Measurements from ENCODE around the gene TMEM183A. TPM values are rescaled to one million over a fixed set of nuclear protein-coding genes. Genes with fewer than 3 reads are reported as not detected.

TMEM183A gene
- total RNA-seq, 2 experiments from 2014 or later, result 76.5 to 82.2 TPM

- peaks cover 1% of the 10 kb centered on the region for H3K36me3 Mint-ChIP-seq (ENCODE audit: low read depth)
- no peak overlapping the region for H3K4me3 Mint-ChIP-seq
- DNase-seq, result no peak
- ChIA-PET POLR2A (interaction anchor here (2.0 kb wide), 1 partner anchor 12 kb away, joined by 4 read pairs; no protein-coding TSS in a partner anchor), CTCF (interaction anchor here (0.8 to 4.3 kb wide), 2 partner anchors 13 to 290 kb away, joined by 3 to 30 read pairs; no protein-coding TSS in a partner anchor)
- intact Hi-C loops (cut with micrococcal nuclease), result no loop called here
- ATAC-seq, result no peak
- TF ChIP-seq CTCF (IDR thresholded peaks at IDR 0.05), result no peak
- no peaks in the 10 kb centered on the region for H3K4me1 Mint-ChIP-seq (ENCODE audit: low read depth)
- peaks cover 4% of the 10 kb centered on the region for H3K27me3 Mint-ChIP-seq
- H3K9me3 Mint-ChIP-seq, result no peaks in the 10 kb centered on the region
- H3K27ac Mint-ChIP-seq, result no peak overlapping the region
These were observed 45.4 kb downstream of the TMEM183A start for GRCh38 chr1:203052601-203053000.

- ATAC-seq (no peak), DNase-seq (no peak)
- intact Hi-C loops (cut with micrococcal nuclease), result no loop called here
- POLR2A ChIA-PET, result no interaction called here
- H3K4me3 Mint-ChIP-seq, result no peak overlapping the region
- H3K36me3 Mint-ChIP-seq (ENCODE audit: low read depth), result peaks cover 2% of the 10 kb centered on the region
- peaks cover 7% of the 10 kb centered on the region for H3K27me3 Mint-ChIP-seq
- no peaks in the 10 kb centered on the region for H3K4me1 Mint-ChIP-seq (ENCODE audit: low read depth)
- no peaks in the 10 kb centered on the region for H3K9me3 Mint-ChIP-seq
- CTCF ChIA-PET, result interaction anchor here (1.3 to 4.3 kb wide), 3 partner anchors 14 to 213 kb away, joined by 4 to 30 read pairs (median 4); no protein-coding TSS in a partner anchor
- TF ChIP-seq CTCF (IDR thresholded peaks at IDR 0.05), result no peak
- no peak overlapping the region for H3K27ac Mint-ChIP-seq
These were observed 47.0 kb downstream of the TMEM183A start for GRCh38 chr1:203054184-203054583.

GRCh38 chr1:203054642-203055041 lies 47.5 kb downstream of the TMEM183A start:
- intact Hi-C loops (cut with micrococcal nuclease), result no loop called here
- Mint-ChIP-seq H3K27me3 (peaks cover 7% of the 10 kb centered on the region), H3K36me3 (ENCODE audit: low read depth) (peaks cover 6% of the 10 kb centered on the region), H3K27ac (no peak overlapping the region), H3K4me1 (ENCODE audit: low read depth) (no peaks in the 10 kb centered on the region), H3K4me3 (no peak overlapping the region), H3K9me3 (no peaks in the 10 kb centered on the region)
- TF ChIP-seq CTCF (IDR thresholded peaks at IDR 0.05), result no peak
- DNase-seq (no peak), ATAC-seq (no peak)
- ChIA-PET CTCF (interaction anchor here (1.3 to 3.6 kb wide), 3 partner anchors 15 to 213 kb away, joined by 4 to 24 read pairs (median 4); no protein-coding TSS in a partner anchor), POLR2A (no interaction called here)

- Mint-ChIP-seq H3K27ac (no peak overlapping the region), H3K36me3 (ENCODE audit: low read depth) (peaks cover 8% of the 10 kb centered on the region), H3K4me1 (ENCODE audit: low read depth) (no peaks in the 10 kb centered on the region), H3K4me3 (no peak overlapping the region), H3K9me3 (no peaks in the 10 kb centered on the region), H3K27me3 (peaks cover 7% of the 10 kb centered on the region)
- intact Hi-C loops (cut with micrococcal nuclease), result no loop called here
- ChIA-PET CTCF (interaction anchor here (1.6 to 3.6 kb wide), 2 partner anchors 15 to 117 kb away, joined by 4 to 24 read pairs; no protein-coding TSS in a partner anchor), POLR2A (interaction anchor here (1.4 kb wide), 1 partner anchor 11 kb away, joined by 3 read pairs; no protein-coding TSS in a partner anchor)
- ATAC-seq, result no peak
- no peak for TF ChIP-seq CTCF (IDR thresholded peaks at IDR 0.05)
- no peak for DNase-seq
These were observed 48.1 kb downstream of the TMEM183A start for GRCh38 chr1:203055161-203055799.

- ChIA-PET POLR2A (interaction anchor here (1.4 kb wide), 1 partner anchor 10 kb away, joined by 3 read pairs; no protein-coding TSS in a partner anchor), CTCF (interaction anchor here (3.6 kb wide), 1 partner anchor 16 kb away, joined by 24 read pairs; no protein-coding TSS in a partner anchor)
These were observed 48.8 kb downstream of the TMEM183A start for GRCh38 chr1:203056012-203056411.

More at GRCh38 chr1:203056012-203056411, 48.8 kb downstream of the TMEM183A start:
- DNase-seq (no peak), ATAC-seq (no peak)
- Mint-ChIP-seq H3K27ac (no peak overlapping the region), H3K9me3 (no peaks in the 10 kb centered on the region), H3K27me3 (peaks cover 5% of the 10 kb centered on the region), H3K4me3 (no peak overlapping the region), H3K4me1 (ENCODE audit: low read depth) (no peaks in the 10 kb centered on the region), H3K36me3 (ENCODE audit: low read depth) (peaks cover 13% of the 10 kb centered on the region)
- no peak for TF ChIP-seq CTCF (IDR thresholded peaks at IDR 0.05)
- intact Hi-C loops (cut with micrococcal nuclease), result no loop called here
